CD14-positive monocyte (primary cell): ENCODE data around the gene TRIM44. TPM values are rescaled to one million over a fixed set of nuclear protein-coding genes. Genes with fewer than 3 reads are reported as not detected.

Experiments used
- DNase-seq, 3 donors: peaks; one replicate each; pipeline ENCODE4 v3.0.0-alpha.2; 2011 to 2022
- H2AFZ ChIP-seq: 2 replicates; pipeline ENCODE4 v1.6.0; 2012; ENCODE audit warnings: mild to moderate bottlenecking, low read depth, low read length, inconsistent platforms; ENCODE audit not compliant: insufficient read depth, poor library complexity, severe bottlenecking
- H3K27ac ChIP-seq, 2 donors: 1 replicate in 1 of 2; 2 replicates in 1 of 2; pipeline ENCODE4 v1.5.1; 2012 to 2013; ENCODE audit warnings: low read length in 2 of 2, control low read depth in 1 of 2, inconsistent platforms in 1 of 2, low read depth in 1 of 2, mild to moderate bottlenecking in 1 of 2
- H3K27me3 ChIP-seq, 2 donors: one replicate each; pipeline versions ENCODE4 v1.6.0 to v1.6.1; 2011 to 2013; ENCODE audit warnings: low read length in 2 of 2; ENCODE audit not compliant: control insufficient read depth in 2 of 2, insufficient read depth in 2 of 2
- H3K36me3 ChIP-seq, 2 donors: replicated peaks in 1 of 2; 1 replicate in 1 of 2; 2 replicates in 1 of 2; pipeline versions ENCODE4 v1.5.1 to v1.6.1; 2012 to 2013; ENCODE audit warnings: low read length in 2 of 2, control low read depth in 1 of 2, inconsistent platforms in 1 of 2, mild to moderate bottlenecking in 1 of 2; ENCODE audit not compliant: insufficient read depth in 2 of 2, control insufficient read depth in 1 of 2
- H3K4me1 ChIP-seq, 2 donors: 1 replicate in 1 of 2; 2 replicates in 1 of 2; pipeline versions ENCODE4 v1.5.1 to v1.6.1; 2012 to 2013; ENCODE audit warnings: low read length in 2 of 2, control low read depth in 1 of 2, inconsistent platforms in 1 of 2, mild to moderate bottlenecking in 1 of 2, moderate library complexity in 1 of 2; ENCODE audit not compliant: insufficient read depth in 2 of 2, control insufficient read depth in 1 of 2
- H3K4me2 ChIP-seq: replicated peaks from 2 replicates; pipeline ENCODE3; 2012; ENCODE audit warnings: low read length, moderate library complexity, mild to moderate bottlenecking; ENCODE audit not compliant: poor library complexity, severe bottlenecking; ENCODE audit errors: extremely low read depth
- H3K4me3 ChIP-seq, 3 experiments: fragments of 200-600 bp in 1 of 3; sonication (generic) in 1 of 3; replicated peaks in 1 of 3; 1 replicate in 2 of 3; 2 replicates in 1 of 3; pipeline ENCODE4 v1.5.1; 2011 to 2013; ENCODE audit warnings: low read length in 3 of 3, mild to moderate bottlenecking in 3 of 3, control low read depth in 2 of 3, low read depth in 2 of 3, inconsistent platforms in 1 of 3, moderate library complexity in 1 of 3
- H3K79me2 ChIP-seq: 2 replicates; pipeline ENCODE4 v1.6.0; 2012; ENCODE audit warnings: mild to moderate bottlenecking, control low read depth, inconsistent platforms, low read length, moderate library complexity; ENCODE audit not compliant: insufficient read depth
- H3K9ac ChIP-seq: 2 replicates; pipeline ENCODE4 v1.6.0; 2017; ENCODE audit warnings: low read length, mild to moderate bottlenecking; ENCODE audit not compliant: insufficient read depth, poor library complexity, severe bottlenecking
- H3K9me3 ChIP-seq, 2 donors: replicated peaks in 1 of 2; 1 replicate in 1 of 2; 2 replicates in 1 of 2; pipeline versions ENCODE4 v1.5.1 to v1.6.1; 2012 to 2013; ENCODE audit warnings: low read length in 2 of 2, control low read depth in 1 of 2; ENCODE audit not compliant: control insufficient read depth in 1 of 2, insufficient read depth in 1 of 2
- H4K20me1 ChIP-seq: 2 replicates; pipeline ENCODE4 v1.6.0; 2012; ENCODE audit warnings: mild to moderate bottlenecking, low read length, control low read depth, moderate library complexity; ENCODE audit not compliant: insufficient read depth
- H3K27ac Mint-ChIP-seq, 7 donors: one replicate each; pipeline ENCODE4 v1.8.0; 2020; ENCODE audit warnings: mild to moderate bottlenecking in 7 of 7, mixed read lengths in 7 of 7, moderate library complexity in 6 of 7, inconsistent platforms in 2 of 7
- H3K27me3 Mint-ChIP-seq, 3 donors: one replicate each; pipeline ENCODE4 v1.8.0; 2021 to 2022; ENCODE audit warnings: low read depth in 3 of 3, mild to moderate bottlenecking in 3 of 3, mixed read lengths in 3 of 3, moderate library complexity in 3 of 3, inconsistent platforms in 1 of 3
- H3K36me3 Mint-ChIP-seq, 2 donors: one replicate each; pipeline ENCODE4 v1.8.0; 2020; ENCODE audit warnings: mixed read lengths in 2 of 2, inconsistent platforms in 1 of 2, mild to moderate bottlenecking in 1 of 2
- H3K4me1 Mint-ChIP-seq: one replicate; pipeline ENCODE4 v1.8.0; 2020; ENCODE audit warnings: mild to moderate bottlenecking, mixed read lengths
- H3K4me3 Mint-ChIP-seq, 2 donors: one replicate each; pipeline ENCODE4 v1.8.0; 2020; ENCODE audit warnings: mild to moderate bottlenecking in 2 of 2, mixed read lengths in 2 of 2, moderate library complexity in 1 of 2
- H3K9me3 Mint-ChIP-seq, 7 donors: one replicate each; pipeline ENCODE4 v1.8.0; 2020 to 2022; ENCODE audit warnings: mixed read lengths in 7 of 7, mild to moderate bottlenecking in 6 of 7, moderate library complexity in 6 of 7, inconsistent platforms in 2 of 7
- CTCF ChIP-seq: fragments of 200-600 bp; IDR thresholded peaks from one replicate; pipeline ENCODE4 v1.8.0; 2022; ENCODE audit warnings: antibody characterized with exemption, mild to moderate bottlenecking
- whole genome bisulfite sequencing: methylation state at CpG from one replicate; pipeline ENCODE4 v1.1.5; 2013; ENCODE audit warnings: missing lambda C conversion rate; ENCODE audit not compliant: insufficient coverage; 5-methylcytosine and 5-hydroxymethylcytosine counted together
- intact Hi-C, 2 donors: fragments of 100-400 bp; cut with micrococcal nuclease; formaldehyde crosslinking; loops; one replicate each; pipeline versions ENCODE4 v1.15.0 to v1.15.1; 2023
- polyA plus RNA-seq, 3 donors: library from polyadenylated mRNA; depleted of rRNA in 1 of 3; unstranded in 2 of 3; stranded (reverse) in 1 of 3; fragments of 300-500 nt in 2 of 3; fragments of >200 nt in 1 of 3; fragmentation: Illumina TruSeq in 2 of 3; gene quantifications; 1 replicate in 2 of 3; 2 replicates in 1 of 3; pipeline ENCODE4 v1.2.3, GENCODE V29; 2012 to 2021

Gene TRIM44
- polyA plus RNA-seq, 3 donors = 25.3 to 47.1 (median 45.9) TPM

- Histone ChIP-seq H3K4me3 (no peak overlapping the region), H3K27ac (no peak overlapping the region), H4K20me1 (peaks cover 36% of the 10 kb centered on the region), H3K4me1 (no peaks in the 10 kb centered on the region), H3K27me3 (no peaks in the 10 kb centered on the region), H3K36me3 (peaks cover 0 to 7% of the 10 kb centered on the region in 2 donors), H3K9ac (no peak overlapping the region), H3K4me2 (no peak overlapping the region), H3K79me2 (no peaks in the 10 kb centered on the region), H2AFZ (no peak overlapping the region), H3K9me3 (no peaks in the 10 kb centered on the region)
- no peak overlapping the region for H3K4me3 Mint-ChIP-seq
- H3K27ac Mint-ChIP-seq = no peak overlapping the region
- H3K4me1 Mint-ChIP-seq = no peaks in the 10 kb centered on the region
- H3K36me3 Mint-ChIP-seq = peaks cover 6 to 20% of the 10 kb centered on the region in 2 donors
- intact Hi-C loops = no loop called here
- DNase-seq = no peak
- no CpG with 5 or more reads among the region's 1 CpG for WGBS
- no peak for TF ChIP-seq CTCF
- H3K9me3 Mint-ChIP-seq = no peaks in the 10 kb centered on the region
- H3K27me3 Mint-ChIP-seq = peaks cover 0 to 2% (median 0%) of the 10 kb centered on the region in 3 donors
Measured at GRCh38 chr11:35763301-35763700, 100.7 kb downstream of the TRIM44 start.

DNA sequence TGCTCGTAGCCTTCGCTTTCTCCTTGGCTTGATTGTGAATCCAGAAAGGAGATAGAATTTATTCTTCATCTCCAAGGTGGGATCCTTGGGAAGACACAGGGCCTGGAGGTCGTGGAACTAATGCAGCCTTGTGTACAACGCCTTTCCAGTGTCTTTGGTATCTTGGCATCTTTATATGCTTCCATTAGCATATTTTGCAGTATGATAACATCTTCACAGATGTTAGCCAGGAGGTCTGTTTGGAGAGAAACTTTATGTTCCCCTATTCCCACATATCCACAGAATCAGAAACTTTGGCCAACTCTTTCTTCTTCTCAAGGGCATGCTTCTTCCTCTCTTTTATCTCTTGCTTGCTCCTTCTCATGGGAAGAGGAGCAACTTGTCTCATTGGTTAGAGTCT, 101.2 kb downstream of the TRIM44 start:
- Mint-ChIP-seq H3K27me3 (peaks cover 0 to 2% (median 0%) of the 10 kb centered on the region in 3 donors), H3K27ac (no peak overlapping the region), H3K9me3 (no peaks in the 10 kb centered on the region), H3K36me3 (peaks cover 6 to 22% of the 10 kb centered on the region in 2 donors), H3K4me3 (no peak overlapping the region), H3K4me1 (no peaks in the 10 kb centered on the region)
- no peak for DNase-seq
- no peak overlapping the region for H3K27ac ChIP-seq
- H3K9ac ChIP-seq = no peak overlapping the region
- no CpG with 5 or more reads among the region's 4 CpGs for WGBS
- intact Hi-C loops = no loop called here
- H3K4me3 ChIP-seq = no peak overlapping the region
- H3K79me2 ChIP-seq = no peaks in the 10 kb centered on the region
- no peaks in the 10 kb centered on the region for H3K27me3 ChIP-seq
- H3K4me2 ChIP-seq = no peak overlapping the region
- no peaks in the 10 kb centered on the region for H3K4me1 ChIP-seq
- H4K20me1 ChIP-seq = peaks cover 36% of the 10 kb centered on the region
- H2AFZ ChIP-seq = no peak overlapping the region
- no peaks in the 10 kb centered on the region for H3K9me3 ChIP-seq
- H3K36me3 ChIP-seq = peaks cover 0 to 7% of the 10 kb centered on the region in 2 donors
- TF ChIP-seq CTCF = no peak
